Measurements from ENCODE around the gene ELMO1.

The ELMO1 gene

GRCh38 chr7:37040330-37040729, 408.3 kb downstream of the ELMO1 start:
- Mint-ChIP-seq H3K36me3 (ENCODE audit: low read depth) (peaks cover 72% of the 10 kb centered on the region), H3K27ac (no peak overlapping the region), H3K4me1 (ENCODE audit: low read depth) (peaks cover 7% of the 10 kb centered on the region)

GRCh38 chr7:37039131-37039749, 409.4 kb downstream of the ELMO1 start:
- Mint-ChIP-seq H3K4me1 (ENCODE audit: low read depth) (peaks cover 7% of the 10 kb centered on the region), H3K36me3 (ENCODE audit: low read depth) (peaks cover 75% of the 10 kb centered on the region), H3K9me3 (peaks cover 16% of the 10 kb centered on the region), H3K27me3 (no peaks in the 10 kb centered on the region), H3K27ac (no peak overlapping the region), H3K4me3 (no peak overlapping the region)

More at GRCh38 chr7:37040330-37040729, 408.3 kb downstream of the ELMO1 start:
- Mint-ChIP-seq H3K4me3 (no peak overlapping the region), H3K9me3 (peaks cover 16% of the 10 kb centered on the region), H3K27me3 (no peaks in the 10 kb centered on the region)

GRCh38 chr7:37038706-37039105, 410.0 kb downstream of the ELMO1 start:
- Mint-ChIP-seq H3K4me1 (ENCODE audit: low read depth) (peaks cover 7% of the 10 kb centered on the region), H3K27me3 (no peaks in the 10 kb centered on the region), H3K36me3 (ENCODE audit: low read depth) (peaks cover 73% of the 10 kb centered on the region), H3K27ac (no peak overlapping the region), H3K9me3 (peaks cover 16% of the 10 kb centered on the region), H3K4me3 (no peak overlapping the region)

- peaks cover 71% of the 10 kb centered on the region for H3K36me3 Mint-ChIP-seq (ENCODE audit: low read depth)
- peaks cover 16% of the 10 kb centered on the region for H3K9me3 Mint-ChIP-seq
- no peak overlapping the region for H3K4me3 Mint-ChIP-seq
- H3K27ac Mint-ChIP-seq = no peak overlapping the region
- peaks cover 7% of the 10 kb centered on the region for H3K4me1 Mint-ChIP-seq (ENCODE audit: low read depth)
- H3K27me3 Mint-ChIP-seq = no peaks in the 10 kb centered on the region
Measured at GRCh38 chr7:37037286-37037685, 411.4 kb downstream of the ELMO1 start.

- no peaks in the 10 kb centered on the region for H3K27me3 Mint-ChIP-seq
- H3K4me3 Mint-ChIP-seq = no peak overlapping the region
- peaks cover 72% of the 10 kb centered on the region for H3K36me3 Mint-ChIP-seq (ENCODE audit: low read depth)
- H3K4me1 Mint-ChIP-seq (ENCODE audit: low read depth) = peaks cover 23% of the 10 kb centered on the region
- peaks cover 8% of the 10 kb centered on the region for H3K9me3 Mint-ChIP-seq
- no peak overlapping the region for H3K27ac Mint-ChIP-seq
Measured at GRCh38 chr7:37035631-37036030, 413.0 kb downstream of the ELMO1 start.

- H3K36me3 Mint-ChIP-seq (ENCODE audit: low read depth) = peaks cover 58% of the 10 kb centered on the region
Measured at GRCh38 chr7:37033141-37033540, 415.5 kb downstream of the ELMO1 start.

GRCh38 chr7:37032258-37032601, 416.4 kb downstream of the ELMO1 start:
- no peak overlapping the region for H3K4me3 Mint-ChIP-seq
- peak overlapping the region; percentile 56 for H3K27ac Mint-ChIP-seq
- no peaks in the 10 kb centered on the region for H3K27me3 Mint-ChIP-seq
- H3K4me1 Mint-ChIP-seq (ENCODE audit: low read depth) = peaks cover 56% of the 10 kb centered on the region
- no peaks in the 10 kb centered on the region for H3K9me3 Mint-ChIP-seq
- H3K36me3 Mint-ChIP-seq (ENCODE audit: low read depth) = peaks cover 52% of the 10 kb centered on the region

More at GRCh38 chr7:37033141-37033540, 415.5 kb downstream of the ELMO1 start:
- H3K4me1 Mint-ChIP-seq (ENCODE audit: low read depth) = peaks cover 48% of the 10 kb centered on the region
- peaks cover 1% of the 10 kb centered on the region for H3K9me3 Mint-ChIP-seq
- no peak overlapping the region for H3K27ac Mint-ChIP-seq
- no peaks in the 10 kb centered on the region for H3K27me3 Mint-ChIP-seq
- H3K4me3 Mint-ChIP-seq = no peak overlapping the region

- peak overlapping the region; percentile 75 for H3K27ac Mint-ChIP-seq
- no peaks in the 10 kb centered on the region for H3K27me3 Mint-ChIP-seq
- H3K9me3 Mint-ChIP-seq = no peaks in the 10 kb centered on the region
- peaks cover 61% of the 10 kb centered on the region for H3K4me1 Mint-ChIP-seq (ENCODE audit: low read depth)
- H3K36me3 Mint-ChIP-seq (ENCODE audit: low read depth) = peaks cover 52% of the 10 kb centered on the region
- no peak overlapping the region for H3K4me3 Mint-ChIP-seq
Measured at GRCh38 chr7:37031571-37032257, 416.9 kb downstream of the ELMO1 start.

- Mint-ChIP-seq H3K27ac (peak overlapping the region; percentile 74), H3K9me3 (peaks cover 5% of the 10 kb centered on the region), H3K27me3 (no peaks in the 10 kb centered on the region), H3K4me1 (ENCODE audit: low read depth) (peaks cover 56% of the 10 kb centered on the region), H3K4me3 (no peak overlapping the region), H3K36me3 (ENCODE audit: low read depth) (peaks cover 58% of the 10 kb centered on the region)
Measured at GRCh38 chr7:37028909-37029440, 419.7 kb downstream of the ELMO1 start.

GRCh38 chr7:37027557-37028341, 420.9 kb downstream of the ELMO1 start:
- Mint-ChIP-seq H3K4me1 (ENCODE audit: low read depth) (peaks cover 56% of the 10 kb centered on the region), H3K9me3 (peaks cover 7% of the 10 kb centered on the region), H3K36me3 (ENCODE audit: low read depth) (peaks cover 55% of the 10 kb centered on the region), H3K27me3 (no peaks in the 10 kb centered on the region), H3K4me3 (no peak overlapping the region), H3K27ac (peak overlapping the region; percentile 53)

GRCh38 chr7:37027104-37027503, 421.6 kb downstream of the ELMO1 start:
- H3K27me3 Mint-ChIP-seq = no peaks in the 10 kb centered on the region
- no peak overlapping the region for H3K4me3 Mint-ChIP-seq
- H3K36me3 Mint-ChIP-seq (ENCODE audit: low read depth) = peaks cover 52% of the 10 kb centered on the region
- no peak overlapping the region for H3K27ac Mint-ChIP-seq
- peaks cover 54% of the 10 kb centered on the region for H3K4me1 Mint-ChIP-seq (ENCODE audit: low read depth)
- peaks cover 7% of the 10 kb centered on the region for H3K9me3 Mint-ChIP-seq

- H3K36me3 Mint-ChIP-seq (ENCODE audit: low read depth) = peaks cover 48% of the 10 kb centered on the region
- H3K4me1 Mint-ChIP-seq (ENCODE audit: low read depth) = peaks cover 9% of the 10 kb centered on the region
Measured at GRCh38 chr7:37018954-37019353, 429.7 kb downstream of the ELMO1 start.

GRCh38 chr7:37016064-37016878, 432.4 kb downstream of the ELMO1 start:
- no peaks in the 10 kb centered on the region for H3K27me3 Mint-ChIP-seq
- peaks cover 9% of the 10 kb centered on the region for H3K4me1 Mint-ChIP-seq (ENCODE audit: low read depth)
- H3K27ac Mint-ChIP-seq = no peak overlapping the region
- H3K36me3 Mint-ChIP-seq (ENCODE audit: low read depth) = peaks cover 57% of the 10 kb centered on the region
- H3K9me3 Mint-ChIP-seq = no peaks in the 10 kb centered on the region
- H3K4me3 Mint-ChIP-seq = no peak overlapping the region

More at GRCh38 chr7:37018954-37019353, 429.7 kb downstream of the ELMO1 start:
- H3K27ac Mint-ChIP-seq = no peak overlapping the region
- H3K27me3 Mint-ChIP-seq = no peaks in the 10 kb centered on the region
- no peak overlapping the region for H3K4me3 Mint-ChIP-seq
- peaks cover 2% of the 10 kb centered on the region for H3K9me3 Mint-ChIP-seq

- peaks cover 9% of the 10 kb centered on the region for H3K4me1 Mint-ChIP-seq (ENCODE audit: low read depth)
- no peak overlapping the region for H3K27ac Mint-ChIP-seq
- H3K9me3 Mint-ChIP-seq = no peaks in the 10 kb centered on the region
- H3K4me3 Mint-ChIP-seq = no peak overlapping the region
- peaks cover 53% of the 10 kb centered on the region for H3K36me3 Mint-ChIP-seq (ENCODE audit: low read depth)
- no peaks in the 10 kb centered on the region for H3K27me3 Mint-ChIP-seq
Measured at GRCh38 chr7:37015353-37016034, 433.2 kb downstream of the ELMO1 start.

Measured in stimulated activated naive CD8-positive, alpha-beta T cell treated with anti-CD3 and anti-CD28 coated beads, Interleukin-15, Interleukin-2, amounts not matched to agents 100 ng/mL and 50 ng/mL, for 24 hours (primary cell).